GF-D8 (cell line): ENCODE results near the gene TPSD1.
"Not testable (repeated sequence)": the region's sequence is repeated elsewhere in the genome, so short reads cannot be mapped to it uniquely, and the experiment has no call there.

Source experiments
- DNase-seq: peaks from one replicate; lab custom pipeline; 2025; lab: John Stamatoyannopoulos, UW

Gene TPSD1

DNA sequence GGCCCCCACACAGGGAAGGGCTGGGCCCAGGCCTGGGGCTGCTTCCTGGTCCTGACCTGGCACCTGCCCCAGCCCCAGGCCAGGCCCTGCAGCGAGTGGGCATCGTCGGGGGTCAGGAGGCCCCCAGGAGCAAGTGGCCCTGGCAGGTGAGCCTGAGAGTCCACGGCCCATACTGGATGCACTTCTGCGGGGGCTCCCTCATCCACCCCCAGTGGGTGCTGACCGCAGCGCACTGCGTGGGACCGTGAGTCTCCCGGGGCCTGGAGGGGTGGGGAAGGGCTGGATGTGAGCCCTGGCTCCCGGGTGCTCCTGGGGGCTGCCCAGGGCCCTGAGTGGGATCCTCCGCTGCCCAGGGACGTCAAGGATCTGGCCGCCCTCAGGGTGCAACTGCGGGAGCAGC is 14.8 kb upstream of the TPSD1 start:
- DNase-seq = not testable (repeated sequence)

DNA sequence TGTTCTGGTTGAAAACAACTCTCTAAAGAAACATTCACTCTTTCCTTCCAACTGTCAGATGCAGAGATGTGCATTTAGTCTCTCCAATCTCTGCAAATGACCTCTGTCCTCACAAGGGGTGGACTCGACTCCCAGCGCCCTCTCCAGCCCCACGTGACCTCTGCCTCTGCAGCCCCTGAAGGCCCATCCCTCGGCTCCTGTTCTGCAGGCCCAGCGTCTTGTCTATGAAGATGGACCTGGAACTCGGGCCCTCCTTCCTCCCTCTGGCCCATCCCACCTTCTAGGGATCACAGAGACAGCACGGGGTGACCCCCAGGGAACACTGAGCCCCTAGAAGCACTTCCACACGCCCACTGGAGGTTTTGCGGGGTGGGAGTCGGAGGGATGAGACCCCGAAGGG is 12.5 kb upstream of the TPSD1 start:
- not testable (repeated sequence) for DNase-seq

DNA sequence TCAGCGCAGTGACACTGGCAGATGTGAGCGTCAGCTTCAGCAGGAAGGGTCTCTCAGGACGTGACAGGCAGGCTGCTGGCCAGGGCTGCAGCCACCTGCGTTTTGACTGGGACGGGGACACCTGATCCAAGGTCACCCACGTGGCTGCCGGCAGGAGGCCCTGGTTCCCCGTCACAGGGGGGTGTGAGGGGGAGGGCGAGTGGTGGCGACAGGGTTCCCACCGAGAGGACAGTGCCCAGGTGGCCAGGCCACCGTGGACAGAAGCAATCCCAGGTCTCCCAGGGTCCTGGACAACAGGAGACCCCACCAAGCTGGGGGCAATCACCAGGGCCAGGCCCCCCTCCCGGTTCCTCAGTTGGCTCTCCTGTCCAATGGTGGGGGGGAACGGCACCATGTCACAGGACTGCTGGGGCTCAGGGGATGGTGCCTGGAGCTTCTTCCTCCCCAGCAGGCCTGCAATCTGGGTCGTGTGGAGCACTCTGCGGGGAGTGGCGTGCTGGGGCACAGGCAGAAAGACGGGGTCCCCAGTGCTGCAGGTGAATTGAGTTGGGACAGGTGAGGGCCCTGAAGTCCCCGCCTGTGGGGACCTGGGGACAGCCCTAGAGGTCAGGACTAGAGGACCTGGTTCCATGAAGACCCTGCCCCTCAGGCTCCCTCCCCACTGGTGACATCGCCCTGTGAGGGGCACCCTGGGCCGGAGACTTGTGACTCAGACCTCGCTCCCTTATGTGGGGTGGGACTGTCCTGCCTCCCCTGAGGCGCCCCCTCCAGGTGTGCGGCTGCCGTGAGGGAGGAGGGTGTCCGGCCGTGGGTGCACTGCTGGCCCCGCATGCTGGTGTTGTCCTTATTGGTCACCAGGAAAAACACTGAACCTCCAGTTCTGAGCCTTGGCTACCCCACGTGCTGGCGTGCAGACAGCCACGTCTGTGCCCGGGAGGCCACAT is 11.7 kb upstream of the TPSD1 start:
- DNase-seq = not testable (repeated sequence)

DNA sequence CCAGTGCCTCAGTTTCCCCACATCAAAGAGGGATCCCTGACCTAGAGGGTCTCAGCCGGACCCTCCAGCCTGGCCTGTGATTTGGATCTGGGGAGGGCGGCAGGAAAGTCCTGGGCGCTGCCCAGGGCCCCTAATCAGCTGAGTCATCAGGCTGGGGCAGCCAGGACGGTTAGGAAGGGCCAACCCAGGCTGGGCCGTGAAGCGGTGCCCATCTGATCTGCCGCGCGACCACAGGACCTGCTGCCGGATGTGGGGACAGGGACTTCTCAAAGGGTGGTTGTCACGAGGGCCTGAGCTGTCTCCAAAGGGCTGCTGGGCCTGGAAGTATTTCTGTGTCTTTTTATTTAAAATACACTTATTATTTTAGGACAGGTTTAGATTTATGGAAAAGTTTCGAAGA is 11.0 kb upstream of the TPSD1 start:
- no peak for DNase-seq

DNA sequence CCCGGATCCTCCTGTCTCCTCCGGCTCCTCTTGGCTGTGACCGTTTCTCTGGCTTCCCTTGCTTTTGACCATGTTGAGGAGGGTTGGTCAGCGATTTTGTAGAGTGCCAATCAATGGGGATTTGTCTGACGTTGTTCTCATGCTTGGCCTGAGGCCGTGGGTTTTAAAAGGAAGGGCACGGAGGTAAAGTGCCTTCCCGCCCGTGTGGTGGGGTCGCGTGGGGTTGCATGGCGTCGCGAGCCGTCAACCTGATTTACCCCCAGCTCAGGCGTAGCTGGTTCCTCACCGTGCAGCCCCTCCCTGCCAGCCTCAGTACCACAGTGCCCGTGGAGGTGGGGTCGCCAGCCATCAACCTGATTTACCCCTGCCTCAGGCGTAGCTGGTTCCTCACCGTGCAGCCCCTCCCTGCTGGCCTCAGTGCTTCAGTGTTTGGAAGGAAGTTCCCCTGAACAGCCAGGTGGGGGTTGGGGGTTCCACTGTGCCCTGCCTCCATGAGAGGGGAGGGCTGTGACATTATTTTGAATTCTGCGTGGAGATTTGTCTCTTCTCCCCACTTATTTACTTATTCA is 10.3 kb upstream of the TPSD1 start:
- DNase-seq = no peak

DNA sequence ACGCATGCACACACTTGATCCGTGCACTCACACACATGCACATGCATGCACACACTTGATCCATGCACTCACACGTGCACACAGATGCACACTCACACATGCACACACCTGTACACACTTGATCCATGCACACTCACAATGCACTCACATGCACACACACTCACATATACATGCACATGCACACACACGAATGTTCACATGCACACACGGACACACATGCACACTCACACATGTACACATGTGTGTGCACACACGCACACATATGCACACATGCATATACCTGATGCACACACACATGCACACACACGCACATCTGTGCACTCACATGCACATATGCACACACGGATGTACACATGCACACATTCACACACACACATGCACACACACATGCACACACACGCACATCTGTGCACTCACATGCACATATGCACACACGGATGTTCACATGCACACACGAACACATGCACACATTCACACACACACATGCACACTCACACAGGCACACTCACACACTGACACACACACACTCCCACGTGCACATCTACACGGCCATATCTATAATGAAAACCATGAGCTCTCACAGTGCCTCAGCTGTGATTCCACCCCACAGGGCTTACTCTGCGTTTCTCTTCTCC is 7.8 kb upstream of the TPSD1 start:
- not testable (repeated sequence) for DNase-seq

DNA sequence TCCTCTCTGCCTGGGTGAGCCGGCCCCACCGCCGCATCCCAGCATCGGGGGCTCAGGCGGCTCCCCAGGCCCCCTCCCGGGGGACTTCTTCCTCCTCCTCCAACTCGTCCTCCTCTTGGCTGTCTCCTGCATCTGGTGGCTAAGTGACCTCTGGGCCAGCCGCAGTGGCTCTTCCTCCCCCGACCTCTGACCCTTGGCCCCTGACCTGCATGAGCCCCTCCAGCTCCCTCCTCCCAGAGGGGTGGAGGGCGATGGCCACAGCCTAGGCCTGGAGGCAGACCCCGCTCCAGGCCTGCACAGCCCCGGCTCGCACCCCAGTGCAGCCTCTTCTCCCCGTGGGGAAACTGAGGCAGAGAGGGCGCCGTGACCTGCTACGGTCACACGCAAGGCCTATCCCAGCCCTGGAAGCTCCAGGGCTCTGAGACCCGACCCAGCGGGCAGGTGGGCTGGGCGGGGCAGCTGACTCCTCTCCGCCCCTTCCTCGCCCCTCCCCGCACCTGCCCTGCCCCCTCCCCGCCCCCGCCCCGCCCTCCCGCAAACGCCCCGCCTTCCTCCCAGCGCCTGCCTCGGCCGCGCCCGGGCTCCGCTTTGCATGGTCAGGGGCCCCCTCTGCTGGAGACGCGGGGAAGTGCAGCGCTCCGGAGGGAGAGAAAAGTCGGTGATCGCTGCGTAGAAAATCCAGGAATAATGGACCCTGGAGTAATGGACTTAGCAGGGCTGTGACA is 6.7 kb upstream of the TPSD1 start:
- DNase-seq = not testable (repeated sequence)

DNA sequence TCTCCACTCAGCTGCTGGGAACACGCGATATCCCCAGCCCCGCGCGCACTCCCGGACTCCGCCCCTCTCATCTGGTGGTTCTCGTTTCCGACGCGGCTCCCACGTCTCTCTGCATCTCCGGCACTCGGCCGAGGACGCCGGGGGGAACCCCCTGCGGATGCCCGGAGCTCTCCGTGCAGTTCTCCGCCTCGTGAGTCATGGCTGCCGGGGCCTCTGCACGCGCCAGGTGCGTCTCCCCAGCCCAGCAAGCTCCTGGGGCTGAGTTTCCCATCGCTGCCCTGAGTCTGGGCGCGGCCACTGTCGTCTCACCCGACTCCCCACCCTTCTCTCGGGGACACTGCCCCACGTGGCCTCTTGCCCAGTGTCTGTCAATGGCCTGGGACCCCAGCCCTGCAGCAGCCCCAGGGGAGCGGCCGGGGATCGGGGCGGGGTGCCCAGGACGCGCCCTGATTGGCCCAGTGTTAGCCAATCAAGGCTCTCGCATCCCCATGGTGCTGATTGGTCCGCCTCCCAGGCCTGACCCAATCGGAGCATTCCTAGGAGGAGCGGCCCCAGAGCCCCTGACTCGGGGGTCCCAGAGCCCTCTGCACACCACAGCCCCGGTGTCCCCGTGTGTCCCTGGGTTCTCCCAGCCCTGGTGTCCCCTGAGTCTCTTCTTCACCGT is 2.0 kb upstream of the TPSD1 start:
- DNase-seq = not testable (repeated sequence)

DNA sequence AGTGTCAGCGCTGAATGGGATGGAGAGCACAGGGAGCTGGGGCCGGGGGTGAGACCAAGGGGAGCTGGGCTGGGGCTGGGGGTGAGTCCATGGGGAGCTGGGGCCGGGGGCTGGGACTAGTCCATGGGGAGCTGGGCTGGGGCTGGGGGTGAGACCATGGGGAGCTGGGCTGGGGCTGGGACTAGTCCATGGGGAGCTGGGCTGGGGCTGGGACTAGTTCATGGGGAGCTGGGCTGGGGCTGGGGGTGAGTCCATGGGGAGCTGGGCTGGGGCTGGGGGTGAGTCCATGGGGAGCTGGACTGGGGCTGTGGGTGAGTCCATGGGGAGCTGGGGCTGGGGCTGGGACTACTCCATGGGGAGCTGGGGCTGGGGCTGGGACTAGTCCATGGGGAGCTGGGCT is 1.0 kb upstream of the TPSD1 start:
- DNase-seq = not testable (repeated sequence)

DNA sequence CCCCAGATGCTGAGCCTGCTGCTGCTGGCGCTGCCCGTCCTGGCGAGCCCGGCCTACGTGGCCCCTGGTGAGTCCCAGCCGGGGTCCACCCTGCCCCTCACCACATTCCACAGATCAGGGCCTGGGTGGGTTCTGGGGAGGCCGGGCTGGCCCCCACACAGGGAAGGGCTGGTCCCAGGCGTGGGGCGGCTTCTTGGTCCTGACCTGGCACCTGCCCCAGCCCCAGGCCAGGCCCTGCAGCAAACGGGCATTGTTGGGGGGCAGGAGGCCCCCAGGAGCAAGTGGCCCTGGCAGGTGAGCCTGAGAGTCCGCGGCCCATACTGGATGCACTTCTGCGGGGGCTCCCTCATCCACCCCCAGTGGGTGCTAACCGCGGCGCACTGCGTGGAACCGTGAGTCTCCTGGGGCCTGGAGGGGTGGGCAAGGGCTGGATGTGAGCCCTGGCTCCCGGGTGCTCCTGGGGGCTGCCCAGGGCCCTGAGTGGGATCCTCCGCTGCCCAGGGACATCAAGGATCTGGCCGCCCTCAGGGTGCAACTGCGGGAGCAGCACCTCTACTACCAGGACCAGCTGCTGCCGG is 516 bp downstream of the TPSD1 start:
- not testable (repeated sequence) for DNase-seq

DNA sequence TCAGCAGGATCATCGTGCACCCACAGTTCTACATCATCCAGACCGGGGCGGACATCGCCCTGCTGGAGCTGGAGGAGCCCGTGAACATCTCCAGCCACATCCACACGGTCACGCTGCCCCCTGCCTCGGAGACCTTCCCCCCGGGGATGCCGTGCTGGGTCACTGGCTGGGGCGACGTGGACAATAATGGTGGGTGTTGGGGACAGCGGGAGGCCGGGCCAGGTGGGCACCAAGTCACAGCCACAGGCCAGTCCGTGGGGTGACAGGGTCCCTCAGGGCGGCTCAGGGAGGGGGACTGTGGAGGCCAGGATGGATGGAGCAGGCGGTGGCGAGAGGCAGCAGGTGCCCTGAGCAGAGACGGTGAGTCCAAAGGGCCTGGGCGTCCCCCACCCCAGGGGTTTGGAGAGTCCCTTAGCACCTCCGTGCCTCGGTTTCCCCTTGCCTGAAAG is 1.0 kb downstream of the TPSD1 start:
- DNase-seq = no peak

DNA sequence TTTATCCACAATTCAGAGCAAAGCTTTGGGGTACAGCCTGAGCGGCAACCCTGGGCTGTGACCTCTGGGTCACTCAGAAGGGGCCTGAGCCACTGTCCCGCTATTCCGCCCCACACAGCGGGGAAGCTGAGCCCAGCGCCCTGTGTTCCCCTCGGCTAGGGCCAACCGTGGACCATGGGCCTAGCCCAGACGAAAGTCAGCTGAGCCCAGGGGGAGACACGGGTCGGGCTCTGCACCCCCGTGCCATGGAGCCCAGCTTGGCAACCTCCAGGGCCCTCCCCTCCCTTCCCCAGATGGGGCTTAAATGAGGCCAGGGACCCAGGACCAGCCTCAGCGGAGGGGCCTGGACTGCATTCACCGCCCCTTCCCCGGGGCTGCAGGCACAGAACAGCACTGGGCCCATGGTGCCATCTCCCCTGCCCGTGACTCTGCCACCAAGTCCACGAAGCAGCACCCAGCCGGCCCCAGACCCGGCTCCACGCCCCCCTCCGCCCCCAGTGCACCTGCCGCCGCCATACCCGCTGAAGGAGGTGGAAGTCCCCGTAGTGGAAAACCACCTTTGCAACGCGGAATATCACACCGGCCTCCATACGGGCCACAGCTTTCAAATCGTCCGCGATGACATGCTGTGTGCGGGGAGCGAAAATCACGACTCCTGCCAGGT is 1.8 kb downstream of the TPSD1 start:
- no peak for DNase-seq

DNA sequence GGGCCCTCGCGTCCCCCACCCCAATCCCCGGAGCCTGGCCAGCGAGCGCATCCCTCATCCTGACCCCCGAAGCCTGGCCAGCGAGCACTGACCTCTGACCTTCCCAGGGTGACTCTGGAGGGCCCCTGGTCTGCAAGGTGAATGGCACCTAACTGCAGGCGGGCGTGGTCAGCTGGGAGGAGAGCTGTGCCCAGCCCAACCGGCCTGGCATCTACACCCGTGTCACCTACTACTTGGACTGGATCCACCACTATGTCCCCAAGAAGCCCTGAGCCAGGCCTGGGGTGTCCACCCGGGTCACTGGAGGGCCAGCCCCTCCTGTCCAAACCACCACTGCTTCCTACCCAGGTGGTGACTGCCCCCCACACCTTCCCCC is 2.3 kb downstream of the TPSD1 start:
- DNase-seq = no peak

DNA sequence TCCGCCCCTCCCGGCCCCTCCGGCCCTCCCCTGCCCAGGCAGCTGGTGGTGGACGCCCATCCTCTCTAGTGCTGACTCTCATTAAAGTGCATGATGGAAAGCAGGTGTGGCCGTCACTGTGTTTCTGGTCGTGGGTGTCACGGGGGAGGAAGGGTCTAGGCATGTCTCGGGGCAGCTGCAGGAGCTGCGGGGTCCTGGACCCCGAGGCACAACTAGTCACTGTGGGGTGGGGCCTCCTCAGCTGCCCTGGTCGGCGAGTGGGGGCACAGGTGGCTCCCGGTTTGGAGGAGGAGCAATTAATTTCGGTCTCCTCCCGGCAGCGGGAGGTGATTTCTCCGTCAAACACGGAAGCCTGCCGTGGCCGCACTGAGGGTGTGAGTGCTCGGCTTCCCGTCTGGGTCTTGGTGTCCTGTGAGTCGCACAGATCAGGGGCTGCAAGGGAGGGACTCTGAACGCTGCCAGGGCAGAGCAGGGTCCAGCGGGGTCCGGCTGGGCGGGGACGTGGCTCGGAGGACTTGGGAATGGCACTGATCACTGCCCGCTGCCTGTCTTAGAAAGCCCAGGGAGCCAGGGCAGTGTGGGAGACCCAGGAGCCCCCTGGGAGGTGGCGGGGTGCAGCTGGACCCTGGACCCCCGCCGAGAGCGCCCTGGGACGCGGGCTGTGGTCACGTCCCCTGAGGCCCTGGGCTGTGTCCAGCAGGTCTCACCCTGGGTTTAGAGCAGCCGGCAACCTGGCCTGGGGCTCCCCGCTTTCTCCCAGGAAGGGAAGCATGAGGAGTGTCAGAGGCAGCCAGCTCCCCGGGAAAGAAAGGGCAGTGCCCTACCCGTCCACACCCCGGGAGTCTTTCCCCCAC is 3.3 kb downstream of the TPSD1 start:
- DNase-seq = no peak

DNA sequence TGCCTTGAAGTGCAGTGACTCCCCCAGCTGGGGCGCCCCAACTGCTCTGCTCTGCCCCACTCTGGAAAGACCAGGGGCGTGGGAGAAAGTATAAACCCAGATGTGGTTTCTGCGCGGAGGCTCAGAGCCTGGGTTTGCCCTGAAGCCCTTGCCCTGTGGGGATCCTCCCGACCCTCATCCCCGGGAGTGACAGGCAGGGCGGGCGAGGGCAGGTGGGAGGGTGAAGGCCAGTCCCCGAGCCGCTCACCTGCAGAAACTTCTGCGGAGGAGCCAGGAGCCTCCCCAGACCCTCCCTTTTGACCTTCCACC is 3.8 kb downstream of the TPSD1 start:
- no peak for DNase-seq

DNA sequence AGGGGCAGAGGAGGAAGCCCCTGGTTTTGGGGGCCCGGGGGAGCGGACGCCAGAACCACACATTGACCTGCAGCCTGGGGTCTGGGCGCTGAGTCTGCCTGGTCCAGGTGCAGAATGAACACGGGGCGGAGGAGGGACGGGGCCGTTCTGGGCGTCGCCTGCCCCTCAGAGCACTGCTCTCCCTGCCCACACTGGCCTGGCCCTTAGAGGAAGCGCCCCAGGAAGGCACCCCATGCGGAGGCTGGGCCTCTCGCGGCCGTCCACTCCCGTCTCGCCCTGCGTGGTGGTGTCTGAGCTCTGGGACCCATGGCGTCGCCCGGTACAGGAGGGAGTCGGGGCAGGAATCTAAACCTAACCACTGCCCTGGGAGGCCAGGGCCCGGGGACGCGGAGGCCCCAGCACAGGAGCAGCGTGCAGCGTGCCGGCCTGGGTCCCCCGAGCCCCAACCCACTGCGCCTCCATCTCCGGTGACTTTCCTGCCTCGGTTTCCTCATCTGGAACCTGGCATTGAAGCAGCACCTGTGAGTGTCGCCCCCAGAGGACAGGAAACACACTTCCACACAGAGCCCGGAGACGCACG is 4.3 kb downstream of the TPSD1 start:
- DNase-seq = no peak

DNA sequence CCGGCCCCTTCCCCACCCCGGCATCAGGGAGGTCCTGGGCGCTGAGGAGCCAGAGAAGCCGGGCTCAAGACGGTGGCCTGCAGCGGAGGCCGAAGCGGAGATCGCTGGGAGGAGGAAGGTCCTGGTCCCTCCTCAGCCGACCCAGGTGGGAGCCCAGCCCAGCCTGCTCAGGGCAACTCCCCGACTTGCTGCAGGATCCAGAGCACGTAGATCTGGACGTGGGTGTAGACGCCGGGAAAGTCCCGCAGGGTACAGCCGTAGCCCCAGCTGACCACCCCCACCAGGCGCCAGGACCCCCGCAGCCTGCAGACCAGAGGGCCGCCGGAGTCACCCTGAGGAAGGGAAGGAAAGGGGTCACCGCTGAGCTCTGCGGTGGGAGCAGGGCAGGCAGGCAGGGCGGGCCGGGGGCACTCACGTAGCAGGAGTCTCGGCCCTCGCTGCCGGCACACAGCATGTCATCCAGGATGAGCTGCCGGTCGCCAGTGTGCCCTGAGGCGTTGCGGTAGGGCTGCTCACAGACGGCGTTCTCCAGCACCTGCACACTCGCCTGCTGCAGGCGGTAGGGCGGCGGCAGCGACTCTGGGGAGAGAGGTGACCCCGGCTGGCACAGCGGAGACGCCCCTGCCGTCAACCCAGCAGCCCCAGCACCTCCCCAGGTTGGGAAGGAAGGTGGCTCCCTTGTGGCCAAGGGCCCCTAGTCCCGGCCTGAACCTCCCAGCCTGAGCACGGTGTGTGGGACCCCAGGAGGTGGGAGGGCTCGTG is 5.4 kb downstream of the TPSD1 start:
- DNase-seq = no peak

DNA sequence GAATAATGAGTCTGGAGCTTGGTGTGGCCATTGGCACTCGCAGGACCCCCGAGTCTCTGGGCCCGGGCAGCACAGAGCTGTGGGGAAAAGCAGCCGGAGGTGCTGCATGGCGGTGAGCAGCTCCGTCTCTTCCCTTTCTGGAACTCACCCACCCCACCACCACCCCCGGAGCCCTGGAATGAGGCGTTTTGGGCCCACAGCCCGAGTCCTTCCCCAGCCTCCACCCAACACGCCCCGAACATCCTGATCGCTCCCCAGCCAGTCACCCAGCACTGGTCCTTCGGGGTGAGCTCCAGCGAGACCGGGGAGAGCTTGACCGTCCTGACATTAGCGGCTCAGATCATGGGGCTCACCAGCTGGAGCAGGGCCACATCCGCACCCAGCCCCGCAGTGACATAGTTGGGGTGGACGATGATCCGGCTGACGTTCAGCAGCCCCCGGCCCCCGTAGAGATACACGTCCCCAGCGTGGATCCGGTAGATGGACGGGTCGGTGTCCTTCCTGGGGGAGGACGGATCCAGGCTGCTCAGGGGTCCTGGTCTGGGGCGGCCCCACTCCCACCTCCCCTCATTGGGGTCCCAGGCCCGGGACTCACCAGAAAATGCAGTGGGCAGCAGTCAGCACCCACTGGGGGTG is 6.5 kb downstream of the TPSD1 start:
- DNase-seq = no peak

DNA sequence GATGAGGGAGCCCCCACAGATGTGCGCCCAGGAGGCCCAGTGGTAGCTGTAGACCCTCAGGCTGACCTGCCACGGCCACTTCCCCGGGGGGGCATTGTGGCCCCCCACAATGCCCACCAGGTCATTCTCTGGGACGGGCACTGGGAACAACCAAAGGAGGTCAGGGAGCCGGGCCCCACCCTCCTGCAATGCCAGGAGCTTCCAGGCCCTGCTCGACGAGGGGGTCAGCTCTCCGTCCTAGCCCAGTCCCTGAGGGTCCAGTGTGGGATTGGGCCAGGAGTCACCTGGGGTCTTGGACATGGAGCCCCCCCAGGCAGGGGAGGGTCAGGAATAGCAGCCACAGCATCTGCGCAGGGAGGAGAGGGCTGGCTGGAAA is 7.0 kb downstream of the TPSD1 start:
- no peak for DNase-seq
